SK-N-SH (cell line): ENCODE measurements around the gene KCTD14. TPM values are rescaled to one million over a fixed set of nuclear protein-coding genes. Genes with fewer than 3 reads are reported as not detected.

Experiments
- polyA plus RNA-seq, 3 experiments: library from polyadenylated mRNA; depleted of rRNA; stranded (reverse); fragments of >200 nt; gene quantifications; 2 replicates each; pipeline ENCODE4 v1.2.3, GENCODE V29; 2012

KCTD14 gene
- polyA plus RNA-seq, 1 of the 3 experiments (the other 2 are of a cell fraction), result 0.25 TPM

Other genes starting within 250 kb of the KCTD14 start
- gene RSF1, start 202.6 kb downstream of the KCTD14 start, polyA plus RNA-seq (2012; rRNA removed), result 8.4 and 8.9 TPM in 2 replicates
- 54.2 and 66.6 TPM in 2 replicates for gene AAMDC, start 202.1 kb downstream of the KCTD14 start, polyA plus RNA-seq (2012; rRNA removed)
- 23.0 and 30.0 TPM in 2 replicates for gene INTS4, start 28.6 kb downstream of the KCTD14 start, polyA plus RNA-seq (2012; rRNA removed)
- 0.10 TPM in 1 of 2 replicates, not detected in the other for gene THRSP, start 40.6 kb upstream of the KCTD14 start, polyA plus RNA-seq (2012; rRNA removed)
- 198 and 235 TPM in 2 replicates for gene NDUFC2, start 56.6 kb upstream of the KCTD14 start, polyA plus RNA-seq (2012; rRNA removed)
- gene ALG8, start 116.3 kb upstream of the KCTD14 start, polyA plus RNA-seq (2012; rRNA removed), result 42.0 and 54.8 TPM in 2 replicates
- gene KCTD21, start 165.3 kb upstream of the KCTD14 start, polyA plus RNA-seq (2012; rRNA removed), result 5.0 and 7.5 TPM in 2 replicates
- gene USP35, start 165.6 kb upstream of the KCTD14 start, polyA plus RNA-seq (2012; rRNA removed), result 8.0 and 8.4 TPM in 2 replicates